ENCODE results near the gene MTPN. TPM values are rescaled to one million over a fixed set of nuclear protein-coding genes. Genes with fewer than 3 reads are reported as not detected.
A peak's percentile ranks its signal among the peaks of the same experiment; 100 is the strongest.

The MTPN gene
- polyA plus RNA-seq, 6 donors from 2014 or later = 203 to 341 (median 281) TPM

GRCh38 chr7:135904282-135904681 lies 72.9 kb downstream of the MTPN start:
- Mint-ChIP-seq H3K27ac (no peak overlapping the region), H3K4me1 (no peaks in the 10 kb centered on the region), H3K9me3 (peaks cover 0 to 6% (median 0%) of the 10 kb centered on the region in 7 donors), H3K36me3 (no peaks in the 10 kb centered on the region), H3K27me3 (no peaks in the 10 kb centered on the region), H3K4me3 (peak overlapping the region in 1 of 8 donors; percentile 30)
- no peak for DNase-seq
- ATAC-seq (ENCODE audit: low read depth in 2 of 2) = no peak

- Mint-ChIP-seq H3K27ac (no peak overlapping the region), H3K9me3 (peaks cover 0 to 6% (median 0%) of the 10 kb centered on the region in 7 donors), H3K36me3 (no peaks in the 10 kb centered on the region), H3K4me3 (no peak overlapping the region), H3K4me1 (no peaks in the 10 kb centered on the region), H3K27me3 (no peaks in the 10 kb centered on the region)
- ATAC-seq (ENCODE audit: low read depth in 2 of 2) (no peak), DNase-seq (no peak)
Observed at GRCh38 chr7:135901585-135902540, 75.3 kb downstream of the MTPN start.

- H3K4me1 Mint-ChIP-seq = no peaks in the 10 kb centered on the region
- ATAC-seq (ENCODE audit: low read depth in 2 of 2) = no peak
- no peak overlapping the region for H3K27ac Mint-ChIP-seq
Observed at GRCh38 chr7:135900065-135900546, 77.1 kb downstream of the MTPN start.

GRCh38 chr7:135899458-135900064 lies 77.6 kb downstream of the MTPN start:
- H3K27me3 Mint-ChIP-seq = no peaks in the 10 kb centered on the region
- H3K36me3 Mint-ChIP-seq = no peaks in the 10 kb centered on the region
- H3K9me3 Mint-ChIP-seq = peaks cover 0 to 5% (median 0%) of the 10 kb centered on the region in 7 donors
- no peaks in the 10 kb centered on the region for H3K4me1 Mint-ChIP-seq
- no peak overlapping the region for H3K27ac Mint-ChIP-seq
- DNase-seq (no peak), ATAC-seq (ENCODE audit: low read depth in 2 of 2) (no peak)
- H3K4me3 Mint-ChIP-seq = no peak overlapping the region

More at GRCh38 chr7:135900065-135900546, 77.1 kb downstream of the MTPN start:
- no peaks in the 10 kb centered on the region for H3K36me3 Mint-ChIP-seq
- H3K4me3 Mint-ChIP-seq = no peak overlapping the region
- H3K9me3 Mint-ChIP-seq = peaks cover 0 to 6% (median 0%) of the 10 kb centered on the region in 7 donors
- no peaks in the 10 kb centered on the region for H3K27me3 Mint-ChIP-seq
- DNase-seq = no peak

DNA sequence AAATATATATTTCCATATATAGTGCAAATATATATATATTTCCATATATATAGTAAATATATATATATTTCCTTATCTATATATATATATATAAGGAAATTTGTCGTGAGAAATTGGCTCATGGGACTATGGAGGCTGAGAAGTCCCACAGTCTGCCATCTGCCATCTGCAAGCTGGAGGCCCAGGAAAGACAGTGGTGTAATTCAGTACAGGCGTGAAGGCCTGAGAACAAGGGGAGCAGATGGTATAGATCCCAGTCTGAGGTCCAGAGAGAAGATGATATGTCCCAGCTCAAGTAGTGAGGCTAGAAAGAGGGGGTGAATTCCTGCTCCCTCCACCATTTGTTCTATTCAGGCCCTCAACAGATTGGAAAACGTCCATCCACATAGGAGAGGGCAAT lies 78.9 kb downstream of the MTPN start:
- H3K27ac Mint-ChIP-seq = peak overlapping the region in 1 of 6 donors; percentile 22
- ATAC-seq (ENCODE audit: low read depth in 2 of 2) (no peak), DNase-seq (no peak)

GRCh38 chr7:135894816-135895215 lies 82.3 kb downstream of the MTPN start:
- Mint-ChIP-seq H3K36me3 (no peaks in the 10 kb centered on the region), H3K27ac (no peak overlapping the region), H3K9me3 (peaks cover 0 to 4% (median 0%) of the 10 kb centered on the region in 7 donors), H3K4me3 (no peak overlapping the region), H3K27me3 (no peaks in the 10 kb centered on the region), H3K4me1 (no peaks in the 10 kb centered on the region)
- ATAC-seq (ENCODE audit: low read depth in 2 of 2) = no peak
- no peak for DNase-seq

More for the DNA sequence above, 78.9 kb downstream of the MTPN start:
- Mint-ChIP-seq H3K9me3 (peaks cover 0 to 4% (median 0%) of the 10 kb centered on the region in 7 donors), H3K27me3 (no peaks in the 10 kb centered on the region), H3K4me1 (no peaks in the 10 kb centered on the region), H3K36me3 (no peaks in the 10 kb centered on the region), H3K4me3 (no peak overlapping the region)

DNA sequence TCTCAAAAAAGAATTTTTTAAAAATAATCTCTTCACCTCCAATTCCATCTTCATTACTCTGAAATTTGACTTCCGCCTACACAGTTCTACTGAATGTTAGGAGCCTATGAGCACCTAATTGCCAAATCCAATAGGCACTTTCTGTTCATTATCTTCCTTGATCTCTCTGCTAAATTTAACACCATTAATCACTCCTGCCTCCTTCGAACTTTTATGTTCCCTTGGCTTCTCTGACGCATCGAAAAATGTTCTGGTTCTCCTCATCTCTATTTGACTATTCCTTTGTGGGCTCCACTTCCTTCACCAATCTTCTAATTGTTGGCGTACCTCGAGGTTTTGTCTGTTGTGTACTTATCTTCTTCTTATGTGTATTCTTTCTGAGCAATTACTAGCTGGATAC lies 87.3 kb downstream of the MTPN start:
- H3K27ac Mint-ChIP-seq = no peak overlapping the region
- H3K4me1 Mint-ChIP-seq = no peaks in the 10 kb centered on the region
- ATAC-seq (ENCODE audit: low read depth in 2 of 2) = no peak
- no peak for DNase-seq
- no peaks in the 10 kb centered on the region for H3K36me3 Mint-ChIP-seq
- no peak overlapping the region for H3K4me3 Mint-ChIP-seq
- H3K27me3 Mint-ChIP-seq = peaks cover 6 to 12% (median 9%) of the 10 kb centered on the region in 3 donors
- H3K9me3 Mint-ChIP-seq = no peaks in the 10 kb centered on the region

DNA sequence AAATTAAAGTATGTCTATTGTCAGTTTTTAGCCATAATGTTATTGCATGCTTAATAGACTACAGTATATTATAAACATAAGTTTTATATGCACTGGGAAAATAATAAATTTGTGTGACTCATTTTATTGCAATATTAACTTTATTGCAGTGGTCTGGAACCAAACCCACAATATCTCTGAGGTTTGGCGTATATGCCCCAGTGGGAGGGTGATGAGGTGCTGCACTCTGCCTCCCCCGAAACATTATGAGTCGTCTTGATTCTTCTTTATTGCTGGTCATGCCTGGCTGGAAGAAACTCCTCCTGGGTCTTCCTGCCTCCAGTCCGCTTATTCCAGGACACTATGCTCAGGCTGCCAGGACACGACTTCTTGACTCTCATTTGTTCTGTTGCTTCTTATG lies 88.4 kb downstream of the MTPN start:
- Mint-ChIP-seq H3K27me3 (peaks cover 6 to 12% (median 9%) of the 10 kb centered on the region in 3 donors), H3K9me3 (no peaks in the 10 kb centered on the region), H3K4me1 (no peaks in the 10 kb centered on the region), H3K27ac (no peak overlapping the region), H3K36me3 (no peaks in the 10 kb centered on the region), H3K4me3 (no peak overlapping the region)
- no peak for DNase-seq
- ATAC-seq (ENCODE audit: low read depth in 2 of 2) = no peak

- DNase-seq = no peak
- no peak overlapping the region for H3K27ac Mint-ChIP-seq
- no peak for ATAC-seq (ENCODE audit: low read depth in 2 of 2)
- H3K36me3 Mint-ChIP-seq = peaks cover 0 to 12% of the 10 kb centered on the region in 2 donors
- H3K9me3 Mint-ChIP-seq = peaks cover 0 to 7% (median 0%) of the 10 kb centered on the region in 7 donors
- H3K4me3 Mint-ChIP-seq = no peak overlapping the region
- H3K27me3 Mint-ChIP-seq = peaks cover 9 to 12% (median 12%) of the 10 kb centered on the region in 3 donors
- no peaks in the 10 kb centered on the region for H3K4me1 Mint-ChIP-seq
Observed at GRCh38 chr7:135886345-135887132, 90.6 kb downstream of the MTPN start.

DNA sequence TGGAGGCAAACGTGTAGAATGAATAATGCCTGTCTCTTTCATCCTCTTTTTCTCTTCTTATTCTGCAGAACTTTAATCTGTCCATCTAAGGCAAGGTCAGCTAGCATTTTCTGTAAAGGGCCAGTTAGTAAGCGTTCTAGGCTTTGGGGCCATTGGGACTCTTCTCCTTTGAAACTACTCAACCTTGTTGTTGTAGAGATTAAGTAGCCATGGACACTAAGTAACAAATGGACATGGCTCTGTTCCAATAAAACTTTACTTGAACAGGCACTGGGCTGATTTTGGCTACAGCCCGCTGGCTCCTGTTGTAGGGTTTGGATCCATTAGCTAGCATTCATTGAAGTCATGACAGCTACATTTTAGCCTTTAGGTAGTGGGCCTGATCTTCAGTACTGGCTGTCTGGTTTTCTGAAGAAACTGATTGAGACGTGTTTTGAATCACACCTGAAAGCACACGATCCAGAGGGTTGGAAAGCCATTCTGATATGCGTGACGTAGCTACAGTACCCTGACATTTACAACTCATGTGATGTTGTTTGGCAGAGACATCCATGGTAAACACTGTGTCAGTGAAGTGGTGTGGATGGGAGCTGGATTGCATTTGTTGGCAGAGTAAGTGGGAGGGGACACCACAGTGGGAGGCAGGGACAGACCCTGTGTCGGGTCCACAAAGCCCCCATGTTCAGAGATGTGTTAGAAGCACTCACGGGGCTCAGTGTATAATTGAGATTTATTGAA lies 92.5 kb downstream of the MTPN start:
- peaks cover 0 to 13% of the 10 kb centered on the region in 2 donors for H3K36me3 Mint-ChIP-seq
- H3K9me3 Mint-ChIP-seq = peaks cover 0 to 7% (median 0%) of the 10 kb centered on the region in 7 donors
- H3K27ac Mint-ChIP-seq = no peak overlapping the region

DNA sequence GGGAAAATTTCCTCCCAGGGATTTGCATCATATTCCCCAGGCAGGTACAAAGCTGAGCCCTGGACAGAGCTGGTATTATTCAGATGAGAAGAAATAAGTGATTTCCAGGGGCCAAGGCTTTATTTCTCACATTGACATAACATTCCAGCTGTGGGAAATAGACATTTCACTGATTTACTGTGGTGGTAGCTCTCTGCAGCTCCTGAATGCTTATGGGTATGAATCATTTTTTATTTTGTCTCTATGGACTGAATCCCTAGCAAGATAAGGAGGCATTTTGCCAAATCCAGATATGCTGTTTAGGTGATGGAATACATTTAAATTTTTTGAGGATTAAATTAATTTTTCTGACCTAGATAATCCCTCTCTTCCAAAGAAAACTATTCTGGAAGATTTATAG lies 97.9 kb downstream of the MTPN start:
- ATAC-seq (ENCODE audit: low read depth in 2 of 2) (no peak), DNase-seq (no peak)
- H3K36me3 Mint-ChIP-seq = peaks cover 0 to 20% of the 10 kb centered on the region in 2 donors
- H3K27ac Mint-ChIP-seq = no peak overlapping the region
- peaks cover 9 to 33% (median 13%) of the 10 kb centered on the region in 3 donors for H3K27me3 Mint-ChIP-seq
- H3K9me3 Mint-ChIP-seq = peaks cover 0 to 27% (median 2%) of the 10 kb centered on the region in 7 donors
- no peak overlapping the region for H3K4me3 Mint-ChIP-seq
- H3K4me1 Mint-ChIP-seq = no peaks in the 10 kb centered on the region

More for the DNA sequence above, 92.5 kb downstream of the MTPN start:
- peaks cover 9 to 20% (median 12%) of the 10 kb centered on the region in 3 donors for H3K27me3 Mint-ChIP-seq
- no peak for ATAC-seq (ENCODE audit: low read depth in 2 of 2)
- DNase-seq = no peak
- H3K4me1 Mint-ChIP-seq = no peaks in the 10 kb centered on the region
- H3K4me3 Mint-ChIP-seq = no peak overlapping the region

GRCh38 chr7:135878284-135878683 lies 98.9 kb downstream of the MTPN start:
- DNase-seq = no peak
- Mint-ChIP-seq H3K4me1 (no peaks in the 10 kb centered on the region), H3K9me3 (peaks cover 0 to 27% (median 4%) of the 10 kb centered on the region in 7 donors), H3K4me3 (no peak overlapping the region), H3K36me3 (peaks cover 0 to 20% of the 10 kb centered on the region in 2 donors), H3K27ac (no peak overlapping the region), H3K27me3 (peaks cover 9 to 36% (median 13%) of the 10 kb centered on the region in 3 donors)
- no peak for ATAC-seq (ENCODE audit: low read depth in 2 of 2)

Measured in naive B cell (primary cell).